Stimulated activated CD8-positive, alpha-beta memory T cell treated with anti-CD3 and anti-CD28 coated beads, Interleukin-4, amount 100 ng/mL, for 48 hours (primary cell): ENCODE data around the gene VCL.

ENCODE experiments used
- DNase-seq: peaks from one replicate; pipeline ENCODE4 v3.0.0-alpha.2; 2020

The VCL gene

GRCh38 chr10:74079028-74079935, 81.4 kb downstream of the VCL start:
- no peak for DNase-seq

GRCh38 chr10:74079936-74080590, 82.1 kb downstream of the VCL start:
- no peak for DNase-seq

- DNase-seq, result peak; percentile 42
These were observed 83.4 kb downstream of the VCL start for GRCh38 chr10:74081192-74081803.

- no peak for DNase-seq
These were observed 84.2 kb downstream of the VCL start for GRCh38 chr10:74081941-74082718.

GRCh38 chr10:74083304-74083703, 85.4 kb downstream of the VCL start:
- DNase-seq, result no peak

GRCh38 chr10:74084955-74085354, 87.0 kb downstream of the VCL start:
- no peak for DNase-seq

GRCh38 chr10:74086317-74086716, 88.4 kb downstream of the VCL start:
- no peak for DNase-seq

GRCh38 chr10:74088722-74089121, 90.8 kb downstream of the VCL start:
- DNase-seq, result no peak

GRCh38 chr10:74092372-74092771, 94.5 kb downstream of the VCL start:
- no peak for DNase-seq

- no peak for DNase-seq
These were observed 95.7 kb downstream of the VCL start for GRCh38 chr10:74093530-74094164.

- no peak for DNase-seq
These were observed 96.3 kb downstream of the VCL start for GRCh38 chr10:74094231-74094630.

- DNase-seq, result no peak
These were observed 98.9 kb downstream of the VCL start for GRCh38 chr10:74096777-74097176.

GRCh38 chr10:74097776-74098175, 99.9 kb downstream of the VCL start:
- no peak for DNase-seq

GRCh38 chr10:74099420-74099819, 101.5 kb downstream of the VCL start:
- no peak for DNase-seq

- DNase-seq, result no peak
These were observed 101.9 kb downstream of the VCL start for GRCh38 chr10:74099836-74100235.

- DNase-seq, result no peak
These were observed 105.8 kb downstream of the VCL start for GRCh38 chr10:74103560-74104258.

GRCh38 chr10:74104480-74104879, 106.6 kb downstream of the VCL start:
- no peak for DNase-seq

- no peak for DNase-seq
These were observed 107.1 kb downstream of the VCL start for GRCh38 chr10:74104996-74105395.

GRCh38 chr10:74107391-74107790, 109.5 kb downstream of the VCL start:
- DNase-seq, result no peak

GRCh38 chr10:74109452-74109851, 111.5 kb downstream of the VCL start:
- DNase-seq, result no peak

GRCh38 chr10:74110120-74110519, 112.2 kb downstream of the VCL start:
- no peak for DNase-seq

GRCh38 chr10:74111799-74112198, 113.9 kb downstream of the VCL start:
- DNase-seq, result no peak
